Endothelial cell of umbilical vein (primary cell): ENCODE measurements around the gene PPP2R3B. TPM values are rescaled to one million over a fixed set of nuclear protein-coding genes. Genes with fewer than 3 reads are reported as not detected.

ENCODE experiments used
- BruUV-seq: library from RNA; stranded (reverse); fragments of 400-500 nt; replicated peaks from 2 replicates; lab custom pipeline; 2021; lab: Mats Ljungman, UMichigan
- CTCF ChIA-PET: fragments of 300-600, 350-600 bp; sonication (Branson Sonifier 250); formaldehyde crosslinking; loops from one replicate; lab custom pipeline; 2021; ENCODE audit warnings: antibody characterized with exemption, inconsistent platforms; lab: Charles Lee
- POLR2A ChIA-PET: fragments of 300-600, 350-600 bp; sonication (Branson Sonifier 250); formaldehyde crosslinking; loops from one replicate; lab custom pipeline; 2021; ENCODE audit warnings: antibody characterized with exemption, inconsistent platforms; lab: Charles Lee
- DNase-seq: peaks from one replicate; pipeline ENCODE4 v3.0.0-alpha.2; 2011; ENCODE audit warnings: low read depth, low spot score
- FAIRE-seq: peaks from 2 replicates; lab custom pipeline; 2011; peaks lifted over from hg19 to GRCh38; lab: Jason Lieb, UNC
- H2AFZ ChIP-seq: 2 replicates; pipeline ENCODE4 v1.6.0; 2012; ENCODE audit warnings: low read depth, low read length, control low read depth, inconsistent platforms
- H3K27ac ChIP-seq: 2 replicates; pipeline ENCODE4 v1.5.1; 2011; ENCODE audit warnings: low read depth, mild to moderate bottlenecking, control low read depth, low read length, moderate library complexity; ENCODE audit not compliant: insufficient read depth
- H3K27me3 ChIP-seq, 2 experiments: 2 replicates each; pipeline versions ENCODE4 v1.6.0 to v1.6.1; 2011; ENCODE audit warnings: low read length in 2 of 2, mixed read lengths in 1 of 2; ENCODE audit not compliant: control insufficient read depth in 2 of 2, insufficient read depth in 2 of 2
- H3K36me3 ChIP-seq, 2 experiments: 2 replicates in 1 of 2; 3 replicates in 1 of 2; pipeline ENCODE4 v1.5.1; 2011; ENCODE audit warnings: low read length in 2 of 2, mild to moderate bottlenecking in 1 of 2, moderate library complexity in 1 of 2; ENCODE audit not compliant: control insufficient read depth in 2 of 2, insufficient read depth in 2 of 2; ENCODE audit errors: extremely low read depth in 1 of 2
- H3K4me1 ChIP-seq: 3 replicates; pipeline ENCODE4 v1.5.1; 2011; ENCODE audit warnings: mild to moderate bottlenecking, low read length; ENCODE audit not compliant: control insufficient read depth, insufficient read depth; ENCODE audit errors: extremely low read depth
- H3K4me2 ChIP-seq: 2 replicates; pipeline ENCODE4 v1.6.1; 2011; ENCODE audit warnings: low read length, control low read depth, mixed read lengths; ENCODE audit not compliant: insufficient read depth
- H3K4me3 ChIP-seq, 3 experiments: fragments of 200-600 bp in 1 of 3; sonication (generic), shearing (Covaris generic) in 1 of 3; replicated peaks in 1 of 3; 2 replicates each; pipeline ENCODE4 v1.5.1; 2011 to 2016; ENCODE audit warnings: control low read depth in 3 of 3, low read length in 3 of 3, mild to moderate bottlenecking in 2 of 3, inconsistent platforms in 1 of 3, low read depth in 1 of 3, moderate library complexity in 1 of 3; ENCODE audit not compliant: insufficient read depth in 1 of 3
- H3K79me2 ChIP-seq: 2 replicates; pipeline ENCODE4 v1.6.0; 2012; ENCODE audit warnings: low read length, inconsistent platforms; ENCODE audit not compliant: control insufficient read depth, insufficient read depth
- H3K9ac ChIP-seq: replicated peaks from 2 replicates; pipeline ENCODE3; 2011; ENCODE audit warnings: low read length, control low read depth; ENCODE audit not compliant: insufficient read depth; ENCODE audit errors: extremely low read depth
- H3K9me1 ChIP-seq: replicated peaks from 3 replicates; pipeline ENCODE4 v1.6.0; 2011; ENCODE audit warnings: mild to moderate bottlenecking, low read length; ENCODE audit not compliant: control insufficient read depth, insufficient read depth; ENCODE audit errors: extremely low read depth
- H3K9me3 ChIP-seq: replicated peaks from 2 replicates; pipeline ENCODE4 v1.5.1; 2012; ENCODE audit warnings: low read length, inconsistent platforms; ENCODE audit not compliant: control insufficient read depth, insufficient read depth
- H4K20me1 ChIP-seq: replicated peaks from 2 replicates; pipeline ENCODE3; 2011; ENCODE audit warnings: mild to moderate bottlenecking, low read length; ENCODE audit not compliant: control insufficient read depth, insufficient read depth; ENCODE audit errors: extremely low read depth
- EZH2 ChIP-seq: IDR thresholded peaks from 2 replicates; pipeline ENCODE4 v1.6.1; 2012; ENCODE audit warnings: borderline replicate concordance, low read depth, mild to moderate bottlenecking, moderate library complexity, low read length, inconsistent platforms; ENCODE audit not compliant: severe bottlenecking
- FOS ChIP-seq: IDR thresholded peaks from 2 replicates; pipeline ENCODE4 v1.6.1; 2011; ENCODE audit warnings: mild to moderate bottlenecking, low read length, moderate library complexity, borderline replicate concordance; ENCODE audit not compliant: insufficient read depth
- GATA2 ChIP-seq: IDR thresholded peaks from 2 replicates; pipeline ENCODE4 v1.7.0; 2011; ENCODE audit warnings: low read depth, mild to moderate bottlenecking, moderate library complexity, mixed read lengths, low read length; ENCODE audit not compliant: insufficient read length, insufficient read depth
- JUN ChIP-seq: IDR thresholded peaks from 2 replicates; pipeline ENCODE4 v1.6.1; 2011; ENCODE audit warnings: borderline replicate concordance, low read depth; ENCODE audit not compliant: insufficient read length, insufficient read depth
- MYC ChIP-seq: IDR thresholded peaks from one replicate; pipeline ENCODE4 v1.6.1; 2011; ENCODE audit warnings: mild to moderate bottlenecking, low read depth, low read length
- POLR2A ChIP-seq: IDR thresholded peaks from 2 replicates; pipeline ENCODE4 v1.6.1; 2012; ENCODE audit warnings: low read depth, mild to moderate bottlenecking, control low read depth, low read length
- POLR2AphosphoS5 ChIP-seq: IDR thresholded peaks from 2 replicates; pipeline ENCODE4 v1.6.1; 2012; ENCODE audit warnings: low read depth, mild to moderate bottlenecking, control low read depth, low read length, moderate library complexity; ENCODE audit not compliant: insufficient read depth
- dilution Hi-C: fragments of 300-500 bp; cut with MboI; formaldehyde crosslinking; loops from one replicate; pipeline ENCODE4 v1.15.0; 2019; ENCODE audit warnings: low sequenced_read_pairs; ENCODE audit not compliant: extremely low pct_ligation_motif_present
- intact Hi-C: fragments of 100-400 bp; cut with micrococcal nuclease; formaldehyde crosslinking; loops from one replicate; pipeline ENCODE4 v1.10.0; 2022
- polyA plus RNA-seq, 4 experiments: library from polyadenylated mRNA; depleted of rRNA in 3 of 4; stranded (reverse) in 3 of 4; unstranded in 1 of 4; fragments of >200 nt; gene quantifications; 2 replicates each; pipeline versions ENCODE4 v1.2.1 to v1.2.3, GENCODE V29; 2011 to 2012; ENCODE audit warnings: missing spikeins in 1 of 4
- total RNA-seq: library from RNA; stranded (reverse); gene quantifications from 2 replicates; pipeline ENCODE4 v1.2.3, GENCODE V29; 2021
- TF ChIP-seq, protein P1 (sequence below), 2 donors: IDR thresholded peaks; 1 replicate in 1 of 2; 2 replicates in 1 of 2; pipeline ENCODE4 v1.5.1; 2011; ENCODE audit warnings: low read length in 2 of 2, mild to moderate bottlenecking in 2 of 2, moderate library complexity in 2 of 2, control low read depth in 1 of 2, inconsistent platforms in 1 of 2, low read depth in 1 of 2; ENCODE audit not compliant: insufficient read depth in 1 of 2; ENCODE audit errors: extremely low read depth in 1 of 2
- TF ChIP-seq, protein P2 (sequence below): IDR thresholded peaks from 2 replicates; pipeline ENCODE4 v1.6.1; 2011; ENCODE audit not compliant: insufficient read depth, insufficient read length

Gene PPP2R3B
- total and polyA plus RNA-seq, 2 donors (not counting 3 experiments of a cell fraction or from before 2014, with no cell fraction given) = 19.1 to 33.6 TPM

DNA sequence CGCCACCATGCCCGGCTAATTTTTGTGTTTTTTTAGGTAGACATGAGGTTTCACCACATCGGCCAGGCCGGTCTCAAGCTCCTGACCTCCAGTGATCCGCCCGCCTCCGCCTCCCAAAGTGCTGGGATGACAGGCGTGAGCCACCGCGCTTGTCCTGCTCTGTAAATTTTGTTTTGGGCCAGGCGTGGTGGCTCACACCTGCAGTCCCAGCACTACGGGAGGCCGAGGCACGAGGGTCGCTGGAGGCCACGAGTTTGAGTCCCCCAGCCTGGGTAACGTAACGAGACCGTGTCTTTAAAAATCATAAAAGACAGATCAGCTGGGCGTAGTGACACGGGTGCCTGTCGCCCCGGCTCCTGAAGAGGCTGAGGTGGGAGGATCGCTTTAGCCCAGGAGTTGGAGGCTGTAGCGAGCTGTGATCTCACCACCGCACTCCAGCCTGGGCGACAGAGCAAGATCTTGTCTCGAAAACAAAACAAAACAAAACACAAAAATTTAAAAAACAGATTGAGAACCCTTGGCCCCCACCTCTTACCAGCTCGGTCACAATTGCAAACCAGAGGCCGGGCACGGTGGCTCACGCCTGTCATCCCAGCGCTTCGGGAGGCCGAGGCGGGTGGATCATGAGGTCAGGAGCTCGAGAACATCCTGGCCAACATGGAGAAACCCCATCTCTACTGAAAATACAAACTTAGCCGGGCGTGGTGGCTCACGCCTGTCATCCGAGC lies 34.0 kb upstream of the PPP2R3B start:
- dilution Hi-C loops = no loop called here
- no peak overlapping the region for H3K27ac ChIP-seq
- H3K4me2 ChIP-seq = no peak overlapping the region
- H4K20me1 ChIP-seq = no peaks in the 10 kb centered on the region
- intact Hi-C loops = no loop called here
- H3K79me2 ChIP-seq = no peaks in the 10 kb centered on the region
- no TSS peak for BruUV-seq
- ChIA-PET POLR2A (no interaction called here), CTCF (no interaction called here)
- H3K9me3 ChIP-seq = no peaks in the 10 kb centered on the region
- FAIRE-seq (no peak), DNase-seq (no peak)
- H3K9me1 ChIP-seq = no peaks in the 10 kb centered on the region
- H3K9ac ChIP-seq = no peak overlapping the region
- no peak overlapping the region for H2AFZ ChIP-seq
- no peak for TF ChIP-seq POLR2A
- TF ChIP-seq, protein P1, sequence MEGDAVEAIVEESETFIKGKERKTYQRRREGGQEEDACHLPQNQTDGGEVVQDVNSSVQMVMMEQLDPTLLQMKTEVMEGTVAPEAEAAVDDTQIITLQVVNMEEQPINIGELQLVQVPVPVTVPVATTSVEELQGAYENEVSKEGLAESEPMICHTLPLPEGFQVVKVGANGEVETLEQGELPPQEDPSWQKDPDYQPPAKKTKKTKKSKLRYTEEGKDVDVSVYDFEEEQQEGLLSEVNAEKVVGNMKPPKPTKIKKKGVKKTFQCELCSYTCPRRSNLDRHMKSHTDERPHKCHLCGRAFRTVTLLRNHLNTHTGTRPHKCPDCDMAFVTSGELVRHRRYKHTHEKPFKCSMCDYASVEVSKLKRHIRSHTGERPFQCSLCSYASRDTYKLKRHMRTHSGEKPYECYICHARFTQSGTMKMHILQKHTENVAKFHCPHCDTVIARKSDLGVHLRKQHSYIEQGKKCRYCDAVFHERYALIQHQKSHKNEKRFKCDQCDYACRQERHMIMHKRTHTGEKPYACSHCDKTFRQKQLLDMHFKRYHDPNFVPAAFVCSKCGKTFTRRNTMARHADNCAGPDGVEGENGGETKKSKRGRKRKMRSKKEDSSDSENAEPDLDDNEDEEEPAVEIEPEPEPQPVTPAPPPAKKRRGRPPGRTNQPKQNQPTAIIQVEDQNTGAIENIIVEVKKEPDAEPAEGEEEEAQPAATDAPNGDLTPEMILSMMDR (IDR thresholded peaks at IDR 0.05; ENCODE audit: extremely low read depth in 1 of 2, insufficient read depth in 1 of 2, low read depth in 1 of 2, low read length in 2 of 2) = no peak
- TF ChIP-seq FOS = no peak
- no peak for TF ChIP-seq POLR2AphosphoS5
- TF ChIP-seq, protein P2, sequence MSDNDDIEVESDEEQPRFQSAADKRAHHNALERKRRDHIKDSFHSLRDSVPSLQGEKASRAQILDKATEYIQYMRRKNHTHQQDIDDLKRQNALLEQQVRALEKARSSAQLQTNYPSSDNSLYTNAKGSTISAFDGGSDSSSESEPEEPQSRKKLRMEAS = no peak
- TF ChIP-seq JUN = no peak
- no peak for TF ChIP-seq MYC
- no peak for TF ChIP-seq EZH2
- no peak for TF ChIP-seq GATA2
- H3K36me3 ChIP-seq = no peaks in the 10 kb centered on the region
- no peaks in the 10 kb centered on the region for H3K4me1 ChIP-seq
- no peak overlapping the region for H3K4me3 ChIP-seq
- no peaks in the 10 kb centered on the region for H3K27me3 ChIP-seq
